Smooth muscle cell of trachea (primary cell): Measurements from ENCODE around the gene RCE1. TPM values are rescaled to one million over a fixed set of nuclear protein-coding genes. Genes with fewer than 3 reads are reported as not detected.

ENCODE experiments used
- total RNA-seq: library from RNA; depleted of rRNA; stranded (reverse); fragments of >200 nt; gene quantifications from 2 replicates; pipeline ENCODE4 v1.2.1, GENCODE V29; 2014

RCE1 gene, protein sequence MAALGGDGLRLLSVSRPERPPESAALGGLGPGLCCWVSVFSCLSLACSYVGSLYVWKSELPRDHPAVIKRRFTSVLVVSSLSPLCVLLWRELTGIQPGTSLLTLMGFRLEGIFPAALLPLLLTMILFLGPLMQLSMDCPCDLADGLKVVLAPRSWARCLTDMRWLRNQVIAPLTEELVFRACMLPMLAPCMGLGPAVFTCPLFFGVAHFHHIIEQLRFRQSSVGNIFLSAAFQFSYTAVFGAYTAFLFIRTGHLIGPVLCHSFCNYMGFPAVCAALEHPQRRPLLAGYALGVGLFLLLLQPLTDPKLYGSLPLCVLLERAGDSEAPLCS
- total RNA-seq = 16.7 and 22.2 TPM in 2 replicates

DNA sequence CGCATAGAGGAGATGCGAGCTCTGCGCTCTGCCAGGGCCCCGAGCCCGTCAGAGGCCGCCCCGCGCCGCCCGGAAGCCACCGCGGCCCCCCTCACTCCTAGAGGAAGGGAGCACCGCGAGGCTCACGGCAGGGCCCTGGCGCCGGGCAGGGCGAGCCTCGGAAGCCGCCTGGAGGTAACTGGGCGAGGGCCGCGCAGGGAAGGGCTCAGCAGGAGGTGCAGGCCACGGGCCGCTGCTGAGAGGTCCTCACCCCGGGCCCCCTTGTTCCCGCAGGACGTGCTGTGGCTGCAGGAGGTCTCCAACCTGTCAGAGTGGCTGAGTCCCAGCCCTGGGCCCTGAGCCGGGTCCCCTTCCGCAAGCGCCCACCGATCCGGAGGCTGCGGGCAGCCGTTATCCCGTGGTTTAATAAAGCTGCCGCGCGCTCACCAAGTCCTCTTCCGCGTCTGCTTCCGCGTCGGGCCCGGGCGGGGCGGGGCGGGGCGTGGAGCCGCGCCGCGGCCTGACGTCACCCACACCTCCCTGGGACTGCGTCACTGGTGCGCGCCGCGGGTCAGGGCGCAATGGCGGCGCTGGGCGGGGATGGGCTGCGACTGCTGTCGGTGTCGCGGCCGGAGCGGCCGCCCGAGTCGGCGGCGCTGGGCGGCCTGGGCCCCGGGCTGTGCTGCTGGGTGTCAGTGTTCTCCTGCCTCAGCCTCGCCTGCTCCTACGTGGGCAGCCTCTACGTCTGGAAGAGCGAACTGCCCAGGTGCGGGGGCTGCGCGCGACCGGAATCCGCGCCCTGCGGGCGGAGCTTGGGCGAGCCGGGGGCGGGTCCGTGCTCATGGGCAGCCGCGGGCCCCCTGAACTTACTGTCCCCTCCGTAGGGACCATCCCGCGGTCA, at the start of gene RCE1:
Gene RCE1 (plus strand): TSS at position 546 of the 880 bp plus-strand sequence. CDS start 15 bp downstream, at position 561.

DNA sequence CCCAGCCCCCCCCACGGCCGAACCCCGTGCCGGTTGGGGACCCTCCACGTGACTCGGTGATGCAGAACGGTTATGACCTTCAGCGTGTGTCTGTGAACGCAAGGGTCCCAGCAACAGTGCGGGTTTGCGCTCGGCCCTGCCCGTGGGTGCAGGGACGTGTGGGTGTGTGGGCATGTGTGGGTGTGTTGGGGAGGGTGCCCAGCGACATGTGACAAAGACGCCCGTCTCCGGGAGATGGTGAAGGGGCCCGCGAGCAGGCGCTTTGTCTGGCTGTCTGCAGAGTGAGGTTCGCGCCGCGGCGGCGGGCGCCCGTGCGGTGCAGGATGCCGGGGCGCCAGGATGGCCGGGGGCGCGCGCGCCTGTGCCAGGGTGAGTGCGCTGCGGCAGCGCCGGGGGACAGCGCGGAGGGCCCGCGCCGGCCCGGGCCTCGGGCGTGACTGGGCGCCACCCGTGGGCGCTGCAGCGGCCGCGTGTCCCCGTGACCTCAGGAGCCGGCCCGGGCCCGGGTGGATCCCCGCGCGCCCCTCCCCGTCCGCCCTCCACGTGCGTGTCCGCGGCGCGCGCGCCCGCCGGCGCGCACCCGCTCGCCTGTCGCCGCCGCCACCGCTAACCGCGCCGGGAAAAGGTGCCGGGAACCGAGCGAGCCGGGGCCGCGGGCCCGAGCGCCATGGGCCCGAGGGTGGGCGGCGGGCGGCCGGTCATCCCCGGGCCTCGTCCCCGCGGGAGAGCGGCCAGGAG, 13.4 kb downstream of the RCE1 start, which contains the start of gene LRFN4:
Gene LRFN4 (plus strand): TSS at position 569 of the 738 bp plus-strand sequence. CDS start 681 bp downstream, outside the sequence.

Other genes with a start within 250 kb of the RCE1 start
- gene RBM14, start 226.8 kb upstream of the RCE1 start, total RNA-seq = 30.6 and 31.6 TPM in 2 replicates
- gene RBM4, start 204.7 kb upstream of the RCE1 start, total RNA-seq = 94.7 and 103 TPM in 2 replicates
- 28.2 and 32.6 TPM in 2 replicates for gene RBM4B, start 165.6 kb upstream of the RCE1 start, total RNA-seq
- gene SPTBN2, start 114.2 kb upstream of the RCE1 start, total RNA-seq = 1.2 and 2.6 TPM in 2 replicates
- 16.7 and 36.9 TPM in 2 replicates for gene LRFN4, start 13.6 kb downstream of the RCE1 start, total RNA-seq
- gene PC, start 114.9 kb downstream of the RCE1 start, total RNA-seq = 39.1 and 60.2 TPM in 2 replicates
- gene C11orf86, start 131.9 kb downstream of the RCE1 start, total RNA-seq = not detected in 2 replicates
- 0.33 TPM in 1 of 2 replicates, not detected in the other for gene SYT12, start 179.7 kb downstream of the RCE1 start, total RNA-seq
- gene RHOD, start 213.4 kb downstream of the RCE1 start, total RNA-seq = 9.7 and 20.2 TPM in 2 replicates